LNCAP (cell line): Measurements from ENCODE around the gene S100A3.

Experiments used
- TF ChIP-seq, protein P1 (sequence below): fragments of 450-650 bp; IDR thresholded peaks from 2 replicates; pipeline ENCODE4 v1.5.1; 2017; ENCODE audit warnings: mild to moderate bottlenecking

S100A3 gene

GRCh38 chr1:153547560-153548551, 1.2 kb downstream of the S100A3 start:
- TF ChIP-seq, protein P1, sequence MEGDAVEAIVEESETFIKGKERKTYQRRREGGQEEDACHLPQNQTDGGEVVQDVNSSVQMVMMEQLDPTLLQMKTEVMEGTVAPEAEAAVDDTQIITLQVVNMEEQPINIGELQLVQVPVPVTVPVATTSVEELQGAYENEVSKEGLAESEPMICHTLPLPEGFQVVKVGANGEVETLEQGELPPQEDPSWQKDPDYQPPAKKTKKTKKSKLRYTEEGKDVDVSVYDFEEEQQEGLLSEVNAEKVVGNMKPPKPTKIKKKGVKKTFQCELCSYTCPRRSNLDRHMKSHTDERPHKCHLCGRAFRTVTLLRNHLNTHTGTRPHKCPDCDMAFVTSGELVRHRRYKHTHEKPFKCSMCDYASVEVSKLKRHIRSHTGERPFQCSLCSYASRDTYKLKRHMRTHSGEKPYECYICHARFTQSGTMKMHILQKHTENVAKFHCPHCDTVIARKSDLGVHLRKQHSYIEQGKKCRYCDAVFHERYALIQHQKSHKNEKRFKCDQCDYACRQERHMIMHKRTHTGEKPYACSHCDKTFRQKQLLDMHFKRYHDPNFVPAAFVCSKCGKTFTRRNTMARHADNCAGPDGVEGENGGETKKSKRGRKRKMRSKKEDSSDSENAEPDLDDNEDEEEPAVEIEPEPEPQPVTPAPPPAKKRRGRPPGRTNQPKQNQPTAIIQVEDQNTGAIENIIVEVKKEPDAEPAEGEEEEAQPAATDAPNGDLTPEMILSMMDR = no peak

- TF ChIP-seq, protein P1 = no peak
Observed at GRCh38 chr1:153546796-153547559, 2.1 kb downstream of the S100A3 start.

DNA sequence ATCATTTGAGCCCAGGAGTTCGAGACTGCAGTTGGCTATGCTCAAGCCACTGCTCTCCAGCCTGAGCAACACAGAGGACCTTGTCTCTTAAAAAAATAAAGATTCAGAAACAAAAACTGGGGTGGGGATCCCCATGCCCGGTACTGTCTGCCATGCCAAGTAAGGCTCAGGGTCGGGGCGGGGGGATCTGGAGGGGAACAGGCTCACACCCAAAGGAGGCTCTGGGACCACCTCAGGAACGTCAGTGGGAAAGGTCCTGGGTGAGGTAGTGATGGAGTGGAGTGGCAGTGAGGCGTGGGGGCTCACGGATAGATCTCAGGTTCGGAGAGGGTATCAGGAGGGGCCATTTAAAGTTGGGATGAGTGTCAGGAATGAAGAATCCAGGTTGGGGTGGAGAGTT, 2.7 kb downstream of the S100A3 start:
- TF ChIP-seq, protein P1 = no peak

DNA sequence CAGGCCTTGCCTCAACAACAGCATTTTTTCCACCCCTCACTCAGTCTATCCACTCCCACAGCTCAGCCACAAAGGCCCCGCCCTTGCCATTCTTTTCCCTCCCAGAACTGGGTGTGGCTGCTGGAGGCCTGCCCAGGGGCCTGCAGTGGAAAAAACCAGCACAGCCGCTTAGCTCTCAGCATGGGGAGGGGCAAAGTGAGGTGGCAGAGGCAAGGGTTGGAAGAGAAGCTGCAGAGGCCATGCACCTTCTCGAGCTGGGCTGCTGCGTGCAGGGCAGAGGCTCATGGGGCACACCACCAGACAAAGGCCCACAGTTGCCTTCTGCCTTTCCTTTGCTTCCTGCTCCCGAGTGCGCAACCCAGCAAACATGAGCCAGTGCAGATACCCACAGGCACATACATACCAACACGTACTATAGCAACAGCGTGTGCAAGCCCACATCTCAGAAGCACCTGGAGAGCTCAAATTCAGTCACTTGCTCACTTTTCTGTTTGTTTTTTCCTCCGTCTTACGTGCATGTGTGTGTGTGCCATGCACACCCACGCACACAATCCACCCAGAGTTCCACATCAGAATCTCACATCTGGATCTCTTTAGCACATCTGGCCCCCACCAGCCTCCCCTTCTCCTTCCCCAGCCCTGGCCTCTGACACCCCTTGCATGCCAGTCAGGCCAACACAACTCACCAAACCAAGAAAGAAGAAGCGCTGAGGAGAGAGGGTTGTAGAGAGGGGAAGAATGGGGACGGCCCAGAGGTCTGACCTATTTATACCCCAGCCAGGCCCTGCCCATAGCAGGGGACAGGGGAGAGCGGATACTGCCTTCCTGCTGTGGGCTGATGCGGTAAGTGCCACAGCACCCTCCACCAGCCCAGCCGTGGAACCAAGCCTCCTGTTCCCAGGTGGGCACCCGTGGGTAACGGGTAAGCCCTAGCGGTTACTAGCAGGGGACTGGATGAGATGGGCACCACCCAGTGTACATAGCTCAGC, 3.7 kb downstream of the S100A3 start, which contains the start of gene S100A4:
S100A4 (minus strand) TSS at position 740 of the 989 bp plus-strand sequence. CDS start 1,012 bp downstream, outside the sequence.
- TF ChIP-seq, protein P1 = no peak

DNA sequence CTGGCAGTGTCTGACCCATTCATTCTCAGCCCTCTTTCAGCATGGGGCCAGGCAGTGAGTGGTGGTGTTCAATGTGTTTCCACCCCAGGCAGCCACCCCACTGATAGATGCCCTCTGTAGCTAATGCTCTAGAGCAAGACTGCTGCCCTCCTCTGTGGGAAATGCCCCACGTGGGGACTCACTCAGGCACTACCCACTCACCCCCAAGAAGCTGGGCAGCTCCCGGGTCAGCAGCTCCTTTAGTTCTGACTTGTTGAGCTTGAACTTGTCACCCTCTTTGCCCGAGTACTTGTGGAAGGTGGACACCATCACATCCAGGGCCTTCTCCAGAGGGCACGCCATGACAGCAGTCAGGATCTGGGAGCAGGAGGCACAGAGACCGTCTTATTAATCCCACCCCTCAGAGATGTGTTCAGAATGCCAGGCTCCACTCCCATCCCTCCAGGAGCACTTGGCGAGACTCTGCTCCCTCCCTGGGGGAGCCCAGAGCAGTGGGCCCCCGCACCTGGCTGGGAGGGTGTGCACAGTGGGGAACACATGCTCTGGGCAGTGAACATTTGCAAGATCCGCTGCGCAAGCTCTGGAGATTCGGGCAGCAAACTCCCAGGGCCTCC, 4.5 kb downstream of the S100A3 start:
- TF ChIP-seq, protein P1 = no peak

GRCh38 chr1:153543736-153544135, 5.3 kb downstream of the S100A3 start:
- TF ChIP-seq, protein P1 = no peak
